BJ (cell line): ENCODE results near the gene ATXN1. TPM values are rescaled to one million over a fixed set of nuclear protein-coding genes. Genes with fewer than 3 reads are reported as not detected.

ENCODE experiments used
- CTCF ChIA-PET: fragments of 350-600 bp; formaldehyde crosslinking; extraction: SDS; loops from one replicate; lab custom pipeline; 2021; ENCODE audit warnings: antibody characterized with exemption, inconsistent platforms; lab: Yijun Ruan, JAX
- POLR2A ChIA-PET: fragments of 300-600 bp; sonication (Branson Sonifier 250); formaldehyde crosslinking; extraction: SDS; loops from one replicate; lab custom pipeline; 2021; ENCODE audit warnings: antibody characterized with exemption; lab: Charles Lee
- DNase-seq: peaks from one replicate; pipeline ENCODE4 v3.0.0-alpha.2; 2011; ENCODE audit warnings: low read depth
- H3K27me3 ChIP-seq: 2 replicates; pipeline ENCODE4 v1.6.0; 2011; ENCODE audit warnings: low read length; ENCODE audit not compliant: control insufficient read depth, insufficient read depth
- H3K36me3 ChIP-seq: 2 replicates; pipeline ENCODE4 v1.5.1; 2011; ENCODE audit warnings: low read length; ENCODE audit not compliant: control insufficient read depth, insufficient read depth
- H3K4me3 ChIP-seq: 2 replicates; pipeline ENCODE4 v1.5.1; 2011; ENCODE audit warnings: low read depth, mild to moderate bottlenecking, control low read depth, low read length
- polyA plus RNA-seq: library from polyadenylated mRNA; depleted of rRNA; stranded (reverse); fragments of >200 nt; gene quantifications from 2 replicates; pipeline ENCODE4 v1.2.3, GENCODE V29; 2011
- TF ChIP-seq, protein P1 (sequence below): IDR thresholded peaks from 2 replicates; pipeline ENCODE4 v1.5.1; 2011; ENCODE audit warnings: low read depth, mild to moderate bottlenecking, control low read depth, inconsistent platforms, low read length, moderate library complexity; ENCODE audit not compliant: insufficient read depth

Gene ATXN1
- polyA plus RNA-seq, 1 experiment = 60.2 TPM

GRCh38 chr6:16258709-16259075 is 502.6 kb downstream of the ATXN1 start:
- no peak for DNase-seq
- no peak overlapping the region for H3K4me3 ChIP-seq
- CTCF ChIA-PET = no interaction called here

GRCh38 chr6:16257999-16258708 is 503.1 kb downstream of the ATXN1 start:
- TF ChIP-seq, protein P1, sequence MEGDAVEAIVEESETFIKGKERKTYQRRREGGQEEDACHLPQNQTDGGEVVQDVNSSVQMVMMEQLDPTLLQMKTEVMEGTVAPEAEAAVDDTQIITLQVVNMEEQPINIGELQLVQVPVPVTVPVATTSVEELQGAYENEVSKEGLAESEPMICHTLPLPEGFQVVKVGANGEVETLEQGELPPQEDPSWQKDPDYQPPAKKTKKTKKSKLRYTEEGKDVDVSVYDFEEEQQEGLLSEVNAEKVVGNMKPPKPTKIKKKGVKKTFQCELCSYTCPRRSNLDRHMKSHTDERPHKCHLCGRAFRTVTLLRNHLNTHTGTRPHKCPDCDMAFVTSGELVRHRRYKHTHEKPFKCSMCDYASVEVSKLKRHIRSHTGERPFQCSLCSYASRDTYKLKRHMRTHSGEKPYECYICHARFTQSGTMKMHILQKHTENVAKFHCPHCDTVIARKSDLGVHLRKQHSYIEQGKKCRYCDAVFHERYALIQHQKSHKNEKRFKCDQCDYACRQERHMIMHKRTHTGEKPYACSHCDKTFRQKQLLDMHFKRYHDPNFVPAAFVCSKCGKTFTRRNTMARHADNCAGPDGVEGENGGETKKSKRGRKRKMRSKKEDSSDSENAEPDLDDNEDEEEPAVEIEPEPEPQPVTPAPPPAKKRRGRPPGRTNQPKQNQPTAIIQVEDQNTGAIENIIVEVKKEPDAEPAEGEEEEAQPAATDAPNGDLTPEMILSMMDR = no peak
- ChIA-PET POLR2A (no interaction called here), CTCF (no interaction called here)
- H3K27me3 ChIP-seq = no peaks in the 10 kb centered on the region
- DNase-seq = no peak
- no peaks in the 10 kb centered on the region for H3K36me3 ChIP-seq
- no peak overlapping the region for H3K4me3 ChIP-seq

More at GRCh38 chr6:16258709-16259075, 502.6 kb downstream of the ATXN1 start:
- TF ChIP-seq, protein P1 = no peak
- POLR2A ChIA-PET = no interaction called here
- no peaks in the 10 kb centered on the region for H3K36me3 ChIP-seq
- no peaks in the 10 kb centered on the region for H3K27me3 ChIP-seq

GRCh38 chr6:16256781-16257180 is 504.5 kb downstream of the ATXN1 start:
- Histone ChIP-seq H3K36me3 (no peaks in the 10 kb centered on the region), H3K4me3 (no peak overlapping the region), H3K27me3 (no peaks in the 10 kb centered on the region)
- TF ChIP-seq, protein P1 = no peak
- CTCF ChIA-PET = interaction anchor here (1.3 kb wide), 2 partner anchors 13 to 19 kb away, joined by 3 to 5 read pairs; no protein-coding TSS in a partner anchor
- POLR2A ChIA-PET = no interaction called here
- DNase-seq = no peak

DNA sequence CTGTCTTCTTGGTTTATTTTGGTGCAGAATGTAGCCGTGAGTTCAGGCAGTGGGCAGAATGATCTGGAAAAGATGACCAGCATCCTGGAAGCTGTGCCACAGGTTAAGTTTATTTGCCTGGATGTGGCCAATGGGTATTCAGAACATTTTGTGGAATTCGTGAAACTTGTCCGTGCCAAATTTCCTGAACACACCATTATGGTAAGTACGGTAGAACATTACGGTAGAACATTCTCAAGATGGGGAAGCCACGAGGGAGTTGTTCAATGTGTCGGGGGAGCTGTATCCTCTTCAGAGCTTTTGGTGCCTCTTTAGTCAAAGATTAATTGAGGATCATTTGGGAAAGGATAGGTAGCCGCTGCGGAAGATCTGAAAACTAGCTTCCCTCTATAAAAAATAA is 506.7 kb downstream of the ATXN1 start:
- CTCF ChIA-PET = interaction anchor here (0.6 kb wide), 1 partner anchor 336 kb away, joined by 3 read pairs; no protein-coding TSS in a partner anchor
- TF ChIP-seq, protein P1 = no peak
- POLR2A ChIA-PET = no interaction called here

DNA sequence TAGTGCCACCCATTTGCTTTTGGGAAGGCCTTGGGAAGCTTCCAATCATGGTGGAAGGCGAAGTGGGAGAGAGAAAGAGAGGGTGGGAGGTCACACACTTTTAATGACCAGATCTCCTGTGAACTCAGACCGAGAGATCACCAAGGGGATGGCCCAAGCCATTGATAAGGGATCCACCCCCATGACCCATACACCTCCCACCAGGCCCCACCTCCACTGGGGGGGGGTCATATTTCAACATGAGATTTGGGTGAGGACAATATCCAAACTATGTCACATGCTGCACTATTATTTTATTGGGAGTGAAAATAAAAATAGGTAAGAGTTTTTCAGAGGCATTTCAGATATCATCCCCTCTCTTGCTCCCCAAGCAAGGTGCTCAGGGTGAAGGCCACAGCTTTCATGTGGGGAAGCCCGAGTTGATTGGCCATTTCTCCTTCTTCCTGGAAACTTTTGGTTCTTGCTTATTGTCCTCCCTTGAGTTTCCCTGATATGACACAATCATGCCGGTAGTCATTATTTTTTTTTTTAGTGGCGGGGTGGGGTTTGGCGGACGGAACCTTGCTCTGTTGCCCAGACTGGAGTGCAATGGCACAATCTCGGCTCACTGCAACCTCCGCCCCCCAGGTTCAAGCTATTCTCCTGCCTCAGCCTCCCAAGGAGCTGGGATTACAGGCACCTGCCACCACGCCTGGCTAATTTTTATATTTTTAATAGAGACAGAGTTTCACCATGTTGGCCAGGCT is 507.7 kb downstream of the ATXN1 start:
- ChIA-PET POLR2A (no interaction called here), CTCF (interaction anchor here (0.9 kb wide), 1 partner anchor 32 kb away, joined by 3 read pairs; no protein-coding TSS in a partner anchor)
- no peaks in the 10 kb centered on the region for H3K36me3 ChIP-seq
- H3K4me3 ChIP-seq = no peak overlapping the region
- no peaks in the 10 kb centered on the region for H3K27me3 ChIP-seq
- TF ChIP-seq, protein P1 = no peak
- no peak for DNase-seq

More for the DNA sequence above, 506.7 kb downstream of the ATXN1 start:
- DNase-seq = no peak
- Histone ChIP-seq H3K4me3 (no peak overlapping the region), H3K36me3 (no peaks in the 10 kb centered on the region), H3K27me3 (no peaks in the 10 kb centered on the region)
